ES-I3 (cell line): Measurements from ENCODE around the gene POLR2E.

Experiments
- H3K36me3 ChIP-seq: 2 replicates; pipeline ENCODE4 v1.6.1; 2013; ENCODE audit warnings: mild to moderate bottlenecking, low read length, control low read depth, moderate library complexity; ENCODE audit not compliant: insufficient read depth
- H3K4me1 ChIP-seq: 2 replicates; pipeline ENCODE4 v1.6.1; 2013; ENCODE audit warnings: mild to moderate bottlenecking, control low read depth, low read length; ENCODE audit not compliant: insufficient read depth
- H3K9ac ChIP-seq: 2 replicates; pipeline ENCODE4 v1.6.1; 2013; ENCODE audit warnings: low read depth, mild to moderate bottlenecking, low read length, moderate library complexity
- H3K9me3 ChIP-seq: 2 replicates; pipeline ENCODE4 v1.6.1; 2013; ENCODE audit warnings: mild to moderate bottlenecking, low read length, moderate library complexity; ENCODE audit not compliant: control insufficient read depth, insufficient read depth

POLR2E gene

GRCh38 chr19:1094978-1095701 lies at the start of gene POLR2E:
Gene POLR2E (minus strand): TSS chr19:1095375. CDS start chr19:1095315, 60 bp downstream.
- H3K9me3 ChIP-seq = no peaks in the 10 kb centered on the region
- H3K36me3 ChIP-seq = peaks cover 6% of the 10 kb centered on the region; the same call in 1 of the 2 replicates
- H3K4me1 ChIP-seq = no peaks in the 10 kb centered on the region; the same call in 1 of the 2 replicates
- peak within 1 kb of the TSS; percentile 83 for H3K9ac ChIP-seq

GRCh38 chr19:1144741-1145140 lies 49.6 kb upstream of the POLR2E start:
- Histone ChIP-seq H3K36me3 (no peaks in the 10 kb centered on the region), H3K9ac (no peak overlapping the region), H3K9me3 (no peaks in the 10 kb centered on the region), H3K4me1 (peaks cover 5% of the 10 kb centered on the region; the same call in 1 of the 2 replicates)

- H3K9ac ChIP-seq = no peak overlapping the region
Observed at GRCh38 chr19:1143828-1144399, 48.7 kb upstream of the POLR2E start.

GRCh38 chr19:1141944-1142343 lies 46.8 kb upstream of the POLR2E start:
- Histone ChIP-seq H3K4me1 (no peaks in the 10 kb centered on the region), H3K9ac (no peak overlapping the region), H3K36me3 (no peaks in the 10 kb centered on the region), H3K9me3 (no peaks in the 10 kb centered on the region)

More at GRCh38 chr19:1143828-1144399, 48.7 kb upstream of the POLR2E start:
- Histone ChIP-seq H3K9me3 (no peaks in the 10 kb centered on the region), H3K36me3 (no peaks in the 10 kb centered on the region), H3K4me1 (peaks cover 5% of the 10 kb centered on the region; the same call in 1 of the 2 replicates)

- no peaks in the 10 kb centered on the region for H3K36me3 ChIP-seq
- no peaks in the 10 kb centered on the region for H3K9me3 ChIP-seq
- no peak overlapping the region for H3K9ac ChIP-seq
Observed at GRCh38 chr19:1140272-1141027, 45.3 kb upstream of the POLR2E start.

GRCh38 chr19:1139126-1139525 lies 44.0 kb upstream of the POLR2E start:
- no peaks in the 10 kb centered on the region for H3K4me1 ChIP-seq
- H3K9ac ChIP-seq = no peak overlapping the region
- H3K36me3 ChIP-seq = no peaks in the 10 kb centered on the region
- no peaks in the 10 kb centered on the region for H3K9me3 ChIP-seq

More at GRCh38 chr19:1140272-1141027, 45.3 kb upstream of the POLR2E start:
- no peaks in the 10 kb centered on the region for H3K4me1 ChIP-seq

GRCh38 chr19:1138121-1138520 lies 42.9 kb upstream of the POLR2E start:
- Histone ChIP-seq H3K36me3 (no peaks in the 10 kb centered on the region), H3K9me3 (no peaks in the 10 kb centered on the region), H3K9ac (no peak overlapping the region), H3K4me1 (no peaks in the 10 kb centered on the region; the same call in 1 of the 2 replicates)

- Histone ChIP-seq H3K36me3 (no peaks in the 10 kb centered on the region), H3K9ac (no peak overlapping the region), H3K4me1 (no peaks in the 10 kb centered on the region; the same call in 1 of the 2 replicates)
Observed at GRCh38 chr19:1136621-1137317, 41.6 kb upstream of the POLR2E start.

GRCh38 chr19:1136201-1136600 lies 41.0 kb upstream of the POLR2E start:
- no peak overlapping the region for H3K9ac ChIP-seq
- no peaks in the 10 kb centered on the region for H3K9me3 ChIP-seq

More at GRCh38 chr19:1136621-1137317, 41.6 kb upstream of the POLR2E start:
- no peaks in the 10 kb centered on the region for H3K9me3 ChIP-seq

GRCh38 chr19:1135454-1135853 lies 40.3 kb upstream of the POLR2E start:
- no peaks in the 10 kb centered on the region; the same call in 1 of the 2 replicates for H3K4me1 ChIP-seq
- no peaks in the 10 kb centered on the region for H3K36me3 ChIP-seq
- H3K9ac ChIP-seq = no peak overlapping the region
- no peaks in the 10 kb centered on the region for H3K9me3 ChIP-seq

More at GRCh38 chr19:1136201-1136600, 41.0 kb upstream of the POLR2E start:
- H3K36me3 ChIP-seq = no peaks in the 10 kb centered on the region
- H3K4me1 ChIP-seq = no peaks in the 10 kb centered on the region; the same call in 1 of the 2 replicates

GRCh38 chr19:1134431-1134830 lies 39.3 kb upstream of the POLR2E start:
- Histone ChIP-seq H3K36me3 (no peaks in the 10 kb centered on the region), H3K9ac (no peak overlapping the region), H3K9me3 (no peaks in the 10 kb centered on the region), H3K4me1 (no peaks in the 10 kb centered on the region; the same call in 1 of the 2 replicates)

- no peaks in the 10 kb centered on the region for H3K9me3 ChIP-seq
- no peaks in the 10 kb centered on the region for H3K36me3 ChIP-seq
- H3K4me1 ChIP-seq = no peaks in the 10 kb centered on the region; the same call in 1 of the 2 replicates
- peak overlapping the region; percentile 62; the same call in 1 of the 2 replicates for H3K9ac ChIP-seq
Observed at GRCh38 chr19:1133471-1133929, 38.3 kb upstream of the POLR2E start.

GRCh38 chr19:1132552-1133383 lies 37.6 kb upstream of the POLR2E start:
- H3K4me1 ChIP-seq = no peaks in the 10 kb centered on the region; the same call in 1 of the 2 replicates
- peak overlapping the region; percentile 62 for H3K9ac ChIP-seq
- no peaks in the 10 kb centered on the region for H3K36me3 ChIP-seq
- no peaks in the 10 kb centered on the region for H3K9me3 ChIP-seq
